CD4-positive, alpha-beta T cell (primary cell): Measurements from ENCODE around the gene ARHGEF10L. TPM values are rescaled to one million over a fixed set of nuclear protein-coding genes. Genes with fewer than 3 reads are reported as not detected.

Experiments used
- ATAC-seq: fragments of 200-7000 bp; cut with Tn5 transposase; one replicate; pipeline ENCODE4 v1.10.0; 2022; ENCODE audit warnings: mild to moderate bottlenecking; ENCODE audit not compliant: poor library complexity
- CTCF ChIA-PET: fragments of 350-600 bp; sonication (Branson Sonifier 250); formaldehyde crosslinking; loops from one replicate; lab custom pipeline; 2021; ENCODE audit warnings: antibody characterized with exemption, inconsistent platforms; lab: Charles Lee
- POLR2A ChIA-PET: fragments of 350-600 bp; sonication (Branson Sonifier 250); formaldehyde crosslinking; loops from one replicate; lab custom pipeline; 2021; ENCODE audit warnings: antibody characterized with exemption, inconsistent platforms; lab: Charles Lee
- DNase-seq, 14 experiments: peaks; one replicate each; pipeline ENCODE4 v3.0.0-alpha.2; 2013 to 2020; ENCODE audit warnings: mixed read lengths in 2 of 14
- H3K27ac ChIP-seq, 2 donors: one replicate each; pipeline versions ENCODE4 v1.5.1 to v1.7.0; 2013; ENCODE audit warnings: low read length in 2 of 2, low read depth in 1 of 2, mild to moderate bottlenecking in 1 of 2
- H3K27me3 ChIP-seq, 2 experiments: 1 replicate in 1 of 2; 2 replicates in 1 of 2; pipeline versions ENCODE4 v1.6.1 to v1.7.0; 2013; ENCODE audit warnings: low read length in 2 of 2, control low read depth in 1 of 2, mild to moderate bottlenecking in 1 of 2, moderate library complexity in 1 of 2; ENCODE audit not compliant: insufficient read depth in 2 of 2, control insufficient read depth in 1 of 2
- H3K36me3 ChIP-seq: one replicate; pipeline ENCODE4 v1.6.1; 2013; ENCODE audit warnings: low read length, control low read depth; ENCODE audit not compliant: insufficient read depth
- H3K4me1 ChIP-seq: one replicate; pipeline ENCODE4 v1.6.1; 2013; ENCODE audit warnings: low read length, control low read depth; ENCODE audit not compliant: insufficient read depth
- H3K4me3 ChIP-seq: one replicate; pipeline ENCODE4 v1.5.1; 2013; ENCODE audit warnings: mild to moderate bottlenecking, low read length, moderate library complexity
- H3K9me3 ChIP-seq, 2 experiments: 1 replicate in 1 of 2; 2 replicates in 1 of 2; pipeline versions ENCODE4 v1.6.1 to v1.7.0; 2013; ENCODE audit warnings: low read length in 2 of 2, mild to moderate bottlenecking in 2 of 2, control low read depth in 1 of 2, moderate library complexity in 1 of 2; ENCODE audit not compliant: control insufficient read depth in 1 of 2, insufficient read depth in 1 of 2
- H3K27ac Mint-ChIP-seq: one replicate; pipeline ENCODE4 v1.8.0; 2020; ENCODE audit warnings: mixed read lengths
- H3K27me3 Mint-ChIP-seq: one replicate; pipeline ENCODE4 v1.8.0; 2021; ENCODE audit warnings: mixed read lengths
- H3K36me3 Mint-ChIP-seq: one replicate; pipeline ENCODE4 v1.8.0; 2021; ENCODE audit warnings: low read depth, mixed read lengths
- H3K4me1 Mint-ChIP-seq: one replicate; pipeline ENCODE4 v1.8.0; 2021; ENCODE audit warnings: low read depth, mixed read lengths
- H3K4me3 Mint-ChIP-seq: one replicate; pipeline ENCODE4 v1.8.0; 2020; ENCODE audit warnings: mild to moderate bottlenecking, mixed read lengths
- H3K9me3 Mint-ChIP-seq: one replicate; pipeline ENCODE4 v1.8.0; 2020; ENCODE audit warnings: mixed read lengths
- CTCF ChIP-seq: fragments of 200-600 bp; IDR thresholded peaks from one replicate; pipeline ENCODE4 v1.8.0; 2022; ENCODE audit warnings: antibody characterized with exemption, mild to moderate bottlenecking
- intact Hi-C, 2 experiments: fragments of 100-400 bp; cut with DNase I in 1 of 2; cut with micrococcal nuclease in 1 of 2; formaldehyde crosslinking; loops; one replicate each; pipeline versions ENCODE4 v1.15.1 to v1.9.0; 2023 to 2025; cut with DNase I, micrococcal nuclease
- total RNA-seq, 174 experiments: library from RNA in 2 of 174; stranded (reverse) in 2 of 174; gene quantifications; one replicate each; pipeline ENCODE4 v1.2.3 and lab custom pipeline; 2021 to 2026

ARHGEF10L gene
- total RNA-seq, 2 experiments from 2014 or later, result 0.11 to 0.22 TPM

DNA sequence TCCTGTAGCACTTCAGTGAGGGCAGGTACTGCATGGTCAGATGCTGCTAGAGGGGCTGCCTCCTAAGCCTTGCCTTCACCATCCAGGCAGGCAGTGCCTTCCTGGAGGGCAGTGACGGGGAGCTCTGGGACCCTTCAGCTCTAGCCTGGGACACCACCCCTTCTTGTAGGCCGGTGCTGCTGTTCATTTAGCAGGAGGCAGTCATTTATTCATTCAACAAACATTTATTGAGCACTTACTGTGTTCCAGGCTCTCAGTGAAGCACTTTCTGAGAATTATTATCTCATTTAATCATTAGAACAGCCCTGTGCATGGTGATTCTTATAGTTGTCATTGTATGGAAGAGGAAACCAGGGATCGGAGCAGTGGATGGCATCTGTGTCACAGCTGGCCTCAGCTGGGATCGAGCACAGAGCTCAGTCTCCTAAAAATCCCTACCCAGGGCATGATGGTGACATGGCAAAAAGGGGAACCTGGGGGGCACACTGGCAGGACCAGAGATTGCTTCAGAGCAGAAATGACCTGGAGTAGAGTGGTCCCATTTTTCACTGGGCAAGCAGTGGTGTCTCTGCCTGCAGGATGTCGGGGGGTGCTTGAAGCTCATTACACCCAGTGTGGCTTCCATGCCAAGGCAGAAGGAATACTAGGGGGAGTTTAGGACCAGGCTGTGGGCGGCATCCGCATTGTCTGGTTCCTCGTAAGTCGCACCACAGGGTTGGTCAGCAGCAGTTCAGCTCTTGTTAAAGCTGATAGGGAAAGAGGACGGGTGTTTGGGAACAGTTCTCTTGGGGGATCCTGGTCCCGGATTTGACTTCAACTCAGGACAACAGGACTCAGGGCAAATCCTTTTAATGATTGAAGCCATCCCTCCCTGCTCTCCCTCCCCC lies 28.8 kb downstream of the ARHGEF10L start:
- no peak for TF ChIP-seq CTCF
- no peaks in the 10 kb centered on the region for H3K9me3 ChIP-seq
- Mint-ChIP-seq H3K36me3 (no peaks in the 10 kb centered on the region), H3K4me1 (no peaks in the 10 kb centered on the region), H3K4me3 (no peak overlapping the region), H3K27ac (no peak overlapping the region), H3K27me3 (peaks cover 18% of the 10 kb centered on the region), H3K9me3 (no peaks in the 10 kb centered on the region)
- DNase-seq, result no peak
- intact Hi-C loops, result no loop called here
- CTCF ChIA-PET, result no interaction called here
- H3K36me3 ChIP-seq, result no peaks in the 10 kb centered on the region
- no peak for ATAC-seq
- H3K4me3 ChIP-seq, result no peak overlapping the region
- H3K4me1 ChIP-seq, result no peaks in the 10 kb centered on the region
- POLR2A ChIA-PET, result no interaction called here
- no peak overlapping the region for H3K27ac ChIP-seq
- H3K27me3 ChIP-seq, result no peaks in the 10 kb centered on the region

- Histone ChIP-seq H3K27ac (no peak overlapping the region), H3K4me3 (no peak overlapping the region), H3K36me3 (no peaks in the 10 kb centered on the region), H3K27me3 (no peaks in the 10 kb centered on the region), H3K4me1 (no peaks in the 10 kb centered on the region), H3K9me3 (no peaks in the 10 kb centered on the region)
- H3K4me1 Mint-ChIP-seq, result no peaks in the 10 kb centered on the region
- ChIA-PET CTCF (no interaction called here), POLR2A (no interaction called here)
- no peak for TF ChIP-seq CTCF
- ATAC-seq (no peak), DNase-seq (peak in 2 of 14 experiments; percentile 17 to 35)
- H3K27me3 Mint-ChIP-seq, result peaks cover 18% of the 10 kb centered on the region
- no peaks in the 10 kb centered on the region for H3K9me3 Mint-ChIP-seq
- H3K36me3 Mint-ChIP-seq, result no peaks in the 10 kb centered on the region
- H3K4me3 Mint-ChIP-seq, result no peak overlapping the region
- H3K27ac Mint-ChIP-seq, result no peak overlapping the region
- intact Hi-C loops, result no loop called here
Measured at GRCh38 chr1:17569200-17570139, 30.0 kb downstream of the ARHGEF10L start.

DNA sequence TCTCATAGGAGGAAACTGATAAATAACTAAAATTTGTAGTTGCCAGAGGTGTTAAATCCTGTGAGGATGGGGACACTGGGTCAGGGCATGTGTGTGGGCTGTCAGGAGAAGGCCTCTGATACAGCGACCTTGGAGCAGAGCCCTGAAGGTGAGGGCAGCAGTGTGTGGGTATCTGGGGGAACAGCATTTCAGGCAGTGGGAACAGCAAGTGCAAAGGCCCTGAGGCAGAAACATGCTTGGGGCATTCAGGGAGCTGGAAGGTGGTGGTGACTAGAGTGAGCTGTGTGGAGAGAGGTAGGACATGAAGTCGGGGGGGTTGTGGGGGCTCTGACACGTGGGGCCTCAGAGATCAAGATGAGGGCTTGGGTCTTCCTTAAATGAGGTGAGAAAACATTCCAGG lies 30.7 kb downstream of the ARHGEF10L start:
- Mint-ChIP-seq H3K36me3 (no peaks in the 10 kb centered on the region), H3K27ac (no peak overlapping the region), H3K27me3 (peaks cover 18% of the 10 kb centered on the region), H3K4me3 (no peak overlapping the region), H3K9me3 (no peaks in the 10 kb centered on the region), H3K4me1 (no peaks in the 10 kb centered on the region)
- TF ChIP-seq CTCF, result no peak
- Histone ChIP-seq H3K27me3 (no peaks in the 10 kb centered on the region), H3K36me3 (no peaks in the 10 kb centered on the region), H3K4me3 (no peak overlapping the region), H3K9me3 (no peaks in the 10 kb centered on the region), H3K4me1 (no peaks in the 10 kb centered on the region), H3K27ac (no peak overlapping the region)
- intact Hi-C loops, result no loop called here
- DNase-seq, result no peak
- ChIA-PET CTCF (no interaction called here), POLR2A (no interaction called here)
- ATAC-seq, result no peak
